HG03039 (cell line): ENCODE results near the gene LPIN1.
A peak's percentile ranks its signal among the peaks of the same experiment; 100 is the strongest.
"Not testable (repeated sequence)": the region's sequence is repeated elsewhere in the genome, so short reads cannot be mapped to it uniquely, and the experiment has no call there.

ENCODE experiments used
- ATAC-seq: cut with Tn5 transposase; IDR thresholded peaks from one replicate; pipeline ENCODE4 v1.9.1; 2021; ENCODE audit warnings: mild to moderate bottlenecking, moderate library complexity; ENCODE audit not compliant: unreplicated experiment

Gene LPIN1

GRCh38 chr2:11807156-11808015, 61.0 kb downstream of the LPIN1 start:
- ATAC-seq, result no peak

- ATAC-seq, result no peak
These were observed 61.6 kb downstream of the LPIN1 start for GRCh38 chr2:11808016-11808400.

- no peak for ATAC-seq
These were observed 63.3 kb downstream of the LPIN1 start for GRCh38 chr2:11809586-11810236.

- ATAC-seq, result no peak
These were observed 64.0 kb downstream of the LPIN1 start for GRCh38 chr2:11810237-11810977.

GRCh38 chr2:11811036-11811654, 64.7 kb downstream of the LPIN1 start:
- no peak for ATAC-seq

GRCh38 chr2:11812466-11813248, 66.2 kb downstream of the LPIN1 start:
- ATAC-seq, result no peak

GRCh38 chr2:11813345-11813744, 66.9 kb downstream of the LPIN1 start:
- not testable (repeated sequence) for ATAC-seq

GRCh38 chr2:11813951-11814350, 67.5 kb downstream of the LPIN1 start:
- ATAC-seq, result no peak

GRCh38 chr2:11814979-11815510, 68.6 kb downstream of the LPIN1 start:
- no peak for ATAC-seq

GRCh38 chr2:11816935-11817334, 70.5 kb downstream of the LPIN1 start:
- not testable (repeated sequence) for ATAC-seq

GRCh38 chr2:11819235-11819729, 72.8 kb downstream of the LPIN1 start:
- no peak for ATAC-seq

GRCh38 chr2:11820650-11821049, 74.2 kb downstream of the LPIN1 start:
- no peak for ATAC-seq

GRCh38 chr2:11821705-11822104, 75.3 kb downstream of the LPIN1 start:
- ATAC-seq, result no peak

GRCh38 chr2:11822359-11822745, 75.9 kb downstream of the LPIN1 start:
- not testable (repeated sequence) for ATAC-seq

- no peak for ATAC-seq
These were observed 76.5 kb downstream of the LPIN1 start for GRCh38 chr2:11822746-11823451.

GRCh38 chr2:11824901-11825828, 78.7 kb downstream of the LPIN1 start:
- ATAC-seq, result no peak

GRCh38 chr2:11827547-11827946, 81.1 kb downstream of the LPIN1 start:
- peak; percentile 29 for ATAC-seq

- no peak for ATAC-seq
These were observed 82.5 kb downstream of the LPIN1 start for GRCh38 chr2:11828933-11829323.
